ENCODE measurements around the gene GRIN2A.

GRIN2A gene

GRCh38 chr16:10085078-10085798 is 97.0 kb downstream of the GRIN2A start:
- no peak for DNase-seq

DNA sequence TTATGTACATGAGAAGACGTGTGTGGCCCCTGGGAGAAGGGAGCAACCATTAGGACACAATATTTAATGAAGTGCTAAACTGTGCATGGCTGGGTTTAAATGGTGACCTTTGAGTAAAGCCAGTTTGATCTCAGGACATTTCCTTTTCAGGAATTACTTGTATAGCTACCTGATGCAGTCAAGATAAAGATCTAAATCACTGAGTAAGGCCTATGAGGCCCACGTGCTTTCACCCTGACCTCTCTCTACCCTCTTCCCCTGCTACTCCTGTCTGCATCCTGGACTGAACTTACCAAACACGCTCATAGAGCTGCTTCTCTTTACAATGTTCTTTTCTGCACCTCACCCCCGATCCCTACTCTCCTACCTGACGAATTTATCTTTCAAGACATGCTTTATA is 98.9 kb downstream of the GRIN2A start:
- no peak for DNase-seq

- DNase-seq, result peak; percentile 18
Measured at GRCh38 chr16:10081201-10081940, 100.9 kb downstream of the GRIN2A start.

GRCh38 chr16:10080051-10080772 is 102.0 kb downstream of the GRIN2A start:
- peak; percentile 92 for DNase-seq

DNA sequence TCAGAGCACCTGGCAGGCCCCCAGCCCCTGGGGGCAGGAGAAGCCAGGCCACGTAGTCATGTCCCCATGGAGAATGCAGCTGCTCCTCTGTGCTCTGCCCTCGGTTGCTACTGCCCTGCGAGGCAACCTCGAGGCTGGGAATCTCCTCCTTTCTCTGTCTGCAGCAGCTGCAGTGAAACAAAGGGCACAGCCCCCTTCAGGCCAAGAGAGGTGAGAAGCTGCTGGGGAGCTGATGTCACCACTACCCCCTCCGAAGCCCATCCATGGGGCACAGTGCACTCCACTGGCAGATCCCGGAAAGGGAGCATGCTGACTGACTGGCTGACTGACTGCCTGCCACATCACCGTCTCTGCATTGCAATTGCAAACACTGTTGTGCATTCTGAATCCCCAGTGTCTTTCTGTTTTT is 103.7 kb downstream of the GRIN2A start:
- DNase-seq, result peak; percentile 10

GRCh38 chr16:10077861-10078260 is 104.4 kb downstream of the GRIN2A start:
- no peak for DNase-seq

GRCh38 chr16:10076037-10076436 is 106.2 kb downstream of the GRIN2A start:
- DNase-seq, result no peak

GRCh38 chr16:10070591-10070990 is 111.6 kb downstream of the GRIN2A start:
- no peak for DNase-seq

DNA sequence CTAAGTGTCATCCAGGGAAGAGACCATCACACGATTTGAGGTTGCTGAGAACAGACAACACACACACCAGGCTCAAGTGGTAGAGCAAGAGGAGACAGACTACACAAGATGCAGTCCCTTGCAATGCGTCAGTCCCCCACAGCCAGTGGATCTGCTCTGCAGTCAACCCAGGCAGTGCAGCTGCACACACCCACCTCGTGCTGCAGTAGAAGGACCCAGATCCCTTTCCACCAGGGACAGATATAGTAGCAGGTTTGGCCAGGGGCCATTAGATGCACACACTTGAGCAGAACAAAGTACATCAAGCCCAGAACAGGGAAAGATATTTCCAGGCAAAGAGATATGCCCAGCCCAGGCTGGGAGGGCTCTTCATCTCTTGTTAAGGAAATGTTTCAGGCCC is 112.9 kb downstream of the GRIN2A start:
- no peak for DNase-seq

DNA sequence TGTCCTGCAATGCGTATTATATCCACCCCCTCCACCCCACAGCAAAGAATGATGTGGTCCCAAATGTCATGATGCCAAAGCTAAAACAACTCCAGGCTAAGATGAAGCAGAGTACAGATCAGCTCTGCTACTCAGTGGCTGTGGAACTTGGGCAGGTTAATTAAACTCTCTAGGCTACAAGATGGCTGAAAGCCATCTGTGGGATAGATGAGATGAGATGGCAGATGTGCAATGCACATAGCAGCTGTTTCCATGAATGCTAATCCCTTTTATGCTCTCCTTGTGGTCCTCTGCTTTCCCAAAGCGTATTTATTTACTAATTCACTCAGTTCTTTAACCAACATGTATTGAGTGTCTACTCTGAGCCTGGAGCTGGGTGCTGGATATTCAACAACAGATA is 114.4 kb downstream of the GRIN2A start:
- no peak for DNase-seq

GRCh38 chr16:10067406-10067805 is 114.8 kb downstream of the GRIN2A start:
- peak; percentile 11 for DNase-seq

DNA sequence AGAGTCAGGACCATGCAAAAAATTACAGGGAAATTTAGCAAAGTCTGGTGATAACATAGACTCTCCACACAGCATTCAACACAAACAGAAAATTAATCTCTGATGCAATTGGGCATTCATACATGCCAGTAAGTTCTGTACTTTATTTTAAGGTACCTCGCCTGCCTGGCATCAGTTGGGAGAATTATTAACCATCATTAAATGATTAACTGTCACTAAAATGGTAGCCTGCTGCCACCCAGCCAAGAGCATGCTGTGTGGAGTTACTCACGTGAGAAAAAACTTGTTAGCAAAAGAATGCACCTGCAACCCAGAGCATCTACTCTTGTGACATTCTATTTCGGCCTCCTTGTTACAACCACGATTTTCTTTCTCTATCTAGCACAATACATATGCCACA is 117.2 kb downstream of the GRIN2A start:
- no peak for DNase-seq

DNA sequence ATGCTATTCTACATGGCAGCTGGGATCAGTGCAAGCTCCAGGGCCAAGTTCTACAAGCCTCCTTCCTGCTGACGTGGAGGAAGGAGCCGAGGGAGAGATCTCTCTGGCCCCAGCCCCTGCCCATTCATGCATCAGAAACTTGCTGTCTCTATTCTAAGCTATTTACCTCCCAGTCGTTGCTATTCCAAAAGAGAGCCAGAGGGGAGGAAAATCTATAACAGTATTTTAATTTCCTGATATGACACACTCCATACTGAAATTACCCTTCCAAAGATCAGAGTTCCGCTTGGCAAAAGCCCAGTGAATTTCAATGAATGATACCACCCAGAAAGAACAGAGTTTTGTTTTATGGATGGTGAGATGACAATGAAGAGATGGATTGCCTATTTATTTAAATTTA is 133.4 kb downstream of the GRIN2A start:
- no peak for DNase-seq

GRCh38 chr16:10045947-10046346 is 136.3 kb downstream of the GRIN2A start:
- DNase-seq, result no peak

GRCh38 chr16:10045291-10045775 is 136.9 kb downstream of the GRIN2A start:
- no peak for DNase-seq

GRCh38 chr16:10040136-10041080 is 141.8 kb downstream of the GRIN2A start:
- no peak for DNase-seq

- peak; percentile 17 for DNase-seq
Measured at GRCh38 chr16:10039220-10040096, 142.8 kb downstream of the GRIN2A start.

DNA sequence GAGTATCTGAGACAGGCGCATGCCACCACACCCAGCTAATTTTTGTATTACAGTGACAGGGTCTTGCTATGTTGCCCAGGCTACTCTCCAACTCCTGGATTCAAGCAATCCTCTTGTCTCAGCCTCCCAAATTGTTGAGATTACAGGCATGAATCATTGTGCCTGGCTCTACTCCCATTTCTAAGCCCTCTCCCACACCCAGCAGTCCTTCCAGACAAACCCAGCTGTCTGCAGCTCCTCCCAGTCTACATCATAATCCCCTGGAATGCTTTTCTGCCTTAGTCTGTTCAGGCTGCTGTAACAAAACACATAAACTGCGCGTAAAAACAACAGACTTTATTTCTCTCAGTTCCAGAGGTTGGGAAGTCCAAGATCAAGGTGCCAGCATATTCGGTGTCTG is 144.5 kb downstream of the GRIN2A start:
- peak; percentile 59 for DNase-seq

GRCh38 chr16:10036956-10037355 is 145.3 kb downstream of the GRIN2A start:
- DNase-seq, result no peak

GRCh38 chr16:10033556-10033955 is 148.7 kb downstream of the GRIN2A start:
- DNase-seq, result no peak

DNA sequence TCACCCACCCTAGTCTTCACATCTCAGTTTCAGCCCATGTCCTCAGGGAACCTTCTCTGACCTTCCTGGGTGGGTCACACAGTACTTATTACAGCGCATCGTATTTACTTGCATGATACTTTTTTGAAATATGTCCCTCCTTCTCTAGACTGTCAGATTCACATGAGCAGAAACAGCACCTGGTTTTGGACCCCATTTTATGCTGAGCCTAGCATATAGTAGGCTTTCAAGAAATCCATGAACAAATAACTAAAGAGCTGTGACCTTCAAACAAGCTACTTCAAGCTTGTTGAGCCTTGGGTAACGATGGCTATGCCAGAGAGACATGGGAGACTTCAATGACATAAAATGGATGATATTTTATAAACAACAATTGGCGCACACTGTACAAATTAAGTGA is 150.3 kb downstream of the GRIN2A start:
- DNase-seq, result no peak

Data from fibroblast of skin of abdomen (primary cell).